Fibroblast of the aortic adventitia (primary cell): ENCODE data around the gene DOCK2. TPM values are rescaled to one million over a fixed set of nuclear protein-coding genes. Genes with fewer than 3 reads are reported as not detected.

Experiments
- DNase-seq: peaks from one replicate; pipeline ENCODE4 v3.0.0-alpha.2; 2010; ENCODE audit warnings: low read depth
- H3K4me3 ChIP-seq: 2 replicates; pipeline ENCODE4 v1.5.1; 2011; ENCODE audit warnings: low read depth, mild to moderate bottlenecking, control low read depth, low read length, moderate library complexity
- CTCF ChIP-seq: IDR thresholded peaks from 2 replicates; pipeline ENCODE4 v1.5.1; 2011; ENCODE audit warnings: mild to moderate bottlenecking, low read length, control low read depth, inconsistent platforms; ENCODE audit not compliant: insufficient read depth
- small RNA-seq: library from RNA; depleted of rRNA; stranded (forward); fragments of <200 nt; gene quantifications from one replicate; pipeline ENCODE3, GENCODE V24; 2012
- total RNA-seq: library from RNA; depleted of rRNA; stranded (reverse); fragments of >200 nt; gene quantifications from 2 replicates; pipeline ENCODE4 v1.2.3, GENCODE V29; 2012; ENCODE audit warnings: low replicate concordance

The DOCK2 gene
- total RNA-seq, 1 donor, result 4.6 TPM

GRCh38 chr5:170132269-170132975 lies 495.3 kb downstream of the DOCK2 start:
- no peak overlapping the region for H3K4me3 ChIP-seq
- TF ChIP-seq CTCF, result no peak
- peak; percentile 61 for DNase-seq

Small RNA genes within 50 kb of the gene (small RNA-seq; reads per million reads assigned to genes)
- gene MIR378E, result not detected

Other genes with a start within 250 kb of the DOCK2 start
- 43.7 and 105 TPM in 2 replicates for gene SPDL1, start 53.5 kb upstream of the DOCK2 start, total RNA-seq